ENCODE results near the gene KCNJ2.

The KCNJ2 gene

DNA sequence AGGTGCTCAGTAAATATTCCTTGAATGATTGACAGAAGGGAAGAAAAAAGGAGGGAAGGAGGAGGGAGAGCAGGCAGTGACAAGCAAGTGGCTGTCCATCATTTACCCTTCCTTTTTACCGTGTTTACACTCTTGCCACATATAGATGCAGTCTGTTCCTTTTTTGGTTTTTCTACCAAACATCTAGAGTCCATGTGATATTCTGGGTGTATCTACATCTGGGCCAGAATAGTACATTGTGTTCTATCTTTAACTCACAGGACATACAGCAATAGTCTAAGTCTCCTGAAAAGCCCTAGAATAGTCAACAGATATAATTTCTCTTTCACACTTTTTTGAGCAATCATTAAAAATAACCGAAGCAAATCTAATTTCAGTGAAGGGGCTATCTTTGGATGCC, 33.5 kb downstream of the KCNJ2 start:
- Histone ChIP-seq H3K4me1 (no peaks in the 10 kb centered on the region), H3K36me3 (no peaks in the 10 kb centered on the region), H3K4me3 (no peak overlapping the region), H3K9me3 (no peaks in the 10 kb centered on the region), H3K27ac (no peak overlapping the region), H3K27me3 (no peaks in the 10 kb centered on the region)
- TF ChIP-seq, protein P1, sequence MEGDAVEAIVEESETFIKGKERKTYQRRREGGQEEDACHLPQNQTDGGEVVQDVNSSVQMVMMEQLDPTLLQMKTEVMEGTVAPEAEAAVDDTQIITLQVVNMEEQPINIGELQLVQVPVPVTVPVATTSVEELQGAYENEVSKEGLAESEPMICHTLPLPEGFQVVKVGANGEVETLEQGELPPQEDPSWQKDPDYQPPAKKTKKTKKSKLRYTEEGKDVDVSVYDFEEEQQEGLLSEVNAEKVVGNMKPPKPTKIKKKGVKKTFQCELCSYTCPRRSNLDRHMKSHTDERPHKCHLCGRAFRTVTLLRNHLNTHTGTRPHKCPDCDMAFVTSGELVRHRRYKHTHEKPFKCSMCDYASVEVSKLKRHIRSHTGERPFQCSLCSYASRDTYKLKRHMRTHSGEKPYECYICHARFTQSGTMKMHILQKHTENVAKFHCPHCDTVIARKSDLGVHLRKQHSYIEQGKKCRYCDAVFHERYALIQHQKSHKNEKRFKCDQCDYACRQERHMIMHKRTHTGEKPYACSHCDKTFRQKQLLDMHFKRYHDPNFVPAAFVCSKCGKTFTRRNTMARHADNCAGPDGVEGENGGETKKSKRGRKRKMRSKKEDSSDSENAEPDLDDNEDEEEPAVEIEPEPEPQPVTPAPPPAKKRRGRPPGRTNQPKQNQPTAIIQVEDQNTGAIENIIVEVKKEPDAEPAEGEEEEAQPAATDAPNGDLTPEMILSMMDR (IDR thresholded peaks at IDR 0.05), result no peak
- DNase-seq, result no peak
- intact Hi-C loops (cut with DNase I; ENCODE audit: low total_unique reads), result no loop called here

DNA sequence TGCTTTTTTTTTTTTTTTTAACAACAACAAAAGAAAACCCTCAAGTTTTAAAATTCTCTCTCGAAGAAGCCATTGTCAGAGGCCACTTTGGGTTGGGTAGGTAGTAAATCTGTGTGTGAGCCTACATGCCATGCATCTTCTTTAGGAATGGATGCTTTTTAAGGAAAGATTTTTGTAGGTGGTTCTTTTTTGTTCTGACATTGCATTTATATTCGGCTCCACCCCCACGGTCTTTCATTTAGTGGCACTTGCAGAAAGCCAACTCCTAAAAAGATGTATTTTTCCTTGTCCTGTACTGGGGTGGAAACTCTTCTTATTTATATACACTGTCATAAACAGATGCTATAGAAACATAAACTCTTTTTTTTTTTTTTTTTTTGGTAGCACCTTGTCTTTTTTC, 35.1 kb downstream of the KCNJ2 start:
- Histone ChIP-seq H3K36me3 (no peaks in the 10 kb centered on the region), H3K4me1 (no peaks in the 10 kb centered on the region), H3K27ac (no peak overlapping the region), H3K9me3 (no peaks in the 10 kb centered on the region), H3K27me3 (no peaks in the 10 kb centered on the region), H3K4me3 (no peak overlapping the region)
- DNase-seq, result no peak
- intact Hi-C loops (cut with DNase I; ENCODE audit: low total_unique reads), result no loop called here
- TF ChIP-seq, protein P1 (IDR thresholded peaks at IDR 0.05), result no peak

DNA sequence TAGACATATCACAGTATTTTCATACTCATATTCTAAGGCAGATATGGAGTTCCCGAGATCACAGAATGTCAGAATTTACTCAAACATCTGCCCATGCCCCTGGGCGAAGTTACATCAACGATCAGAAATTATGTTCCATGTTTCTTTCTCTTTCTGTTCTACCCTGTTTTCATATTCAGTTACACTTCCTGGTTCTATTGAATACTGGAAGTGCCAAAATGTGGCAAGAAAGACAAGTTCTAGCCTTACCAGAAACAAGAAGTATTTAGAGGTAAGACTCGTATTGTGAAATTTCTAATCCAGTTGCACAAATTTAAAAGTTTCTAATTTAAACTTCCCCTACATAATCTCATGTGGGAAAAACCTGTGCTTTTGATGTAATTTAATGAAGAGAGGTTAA, 36.1 kb downstream of the KCNJ2 start:
- H3K27ac ChIP-seq, result no peak overlapping the region
- H3K9me3 ChIP-seq, result no peaks in the 10 kb centered on the region
- DNase-seq, result no peak
- no peaks in the 10 kb centered on the region for H3K27me3 ChIP-seq
- H3K36me3 ChIP-seq, result no peaks in the 10 kb centered on the region
- no peak overlapping the region for H3K4me3 ChIP-seq
- no peaks in the 10 kb centered on the region for H3K4me1 ChIP-seq
- TF ChIP-seq, protein P1 (IDR thresholded peaks at IDR 0.05), result no peak
- intact Hi-C loops (cut with DNase I; ENCODE audit: low total_unique reads), result no loop called here

DNA sequence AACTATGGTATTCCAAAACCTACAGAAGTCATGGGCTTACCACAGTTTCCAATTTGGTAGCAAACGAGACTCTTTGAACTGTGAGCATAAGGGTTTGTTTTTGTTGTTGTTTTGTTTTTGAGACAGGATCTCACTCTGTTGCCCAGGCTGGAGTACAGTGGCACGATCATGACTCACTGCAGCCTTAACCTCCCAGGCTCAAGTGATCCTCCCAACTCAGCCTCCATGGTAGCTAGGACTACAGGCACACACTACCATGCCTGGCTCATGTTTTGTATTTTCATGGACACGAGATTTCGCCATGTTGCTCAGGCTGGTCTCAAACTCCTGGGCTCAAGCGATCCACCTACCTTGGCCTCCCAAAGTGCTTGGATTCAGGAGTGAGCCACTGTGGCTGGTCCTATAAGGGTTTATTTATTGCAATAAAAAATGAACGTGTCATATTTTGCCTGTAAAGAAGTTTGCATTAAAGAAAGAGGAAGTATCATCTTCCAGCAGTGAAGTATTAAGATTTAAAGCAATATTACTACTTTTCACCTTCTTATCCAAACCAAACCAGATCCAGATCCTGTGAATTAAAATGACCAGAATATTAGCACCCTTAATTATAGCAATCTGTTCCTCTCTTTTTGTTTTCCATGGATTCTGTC, 37.2 kb downstream of the KCNJ2 start:
- Histone ChIP-seq H3K9me3 (no peaks in the 10 kb centered on the region), H3K27ac (no peak overlapping the region), H3K36me3 (no peaks in the 10 kb centered on the region), H3K27me3 (no peaks in the 10 kb centered on the region), H3K4me1 (no peaks in the 10 kb centered on the region), H3K4me3 (no peak overlapping the region)
- no peak for DNase-seq
- intact Hi-C loops (cut with DNase I; ENCODE audit: low total_unique reads), result no loop called here
- TF ChIP-seq, protein P1 (IDR thresholded peaks at IDR 0.05), result no peak

DNA sequence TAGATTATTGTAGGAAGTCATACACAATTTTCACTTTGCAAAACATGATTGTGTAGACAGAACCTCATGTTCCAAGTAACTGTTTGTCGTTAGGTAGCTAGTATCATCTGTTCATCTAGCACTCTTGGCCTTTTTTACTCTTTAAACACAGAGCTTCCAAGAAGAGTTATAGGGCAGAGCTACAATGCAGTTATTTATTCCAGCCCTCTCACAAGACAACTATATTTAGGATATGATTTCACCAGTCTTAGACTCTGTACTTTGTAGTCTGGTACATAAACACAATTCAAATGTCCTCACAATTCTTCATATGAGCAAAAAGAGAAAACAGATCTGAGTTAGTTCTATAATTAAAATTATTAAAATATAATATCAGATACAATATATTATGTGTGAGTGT, 37.9 kb downstream of the KCNJ2 start:
- intact Hi-C loops (cut with DNase I; ENCODE audit: low total_unique reads), result no loop called here
- TF ChIP-seq, protein P1 (IDR thresholded peaks at IDR 0.05), result no peak

More for the DNA sequence above, 37.9 kb downstream of the KCNJ2 start:
- no peak for DNase-seq
- H3K4me1 ChIP-seq, result no peaks in the 10 kb centered on the region
- no peak overlapping the region for H3K27ac ChIP-seq
- no peak overlapping the region for H3K4me3 ChIP-seq
- no peaks in the 10 kb centered on the region for H3K36me3 ChIP-seq
- no peaks in the 10 kb centered on the region for H3K27me3 ChIP-seq
- no peaks in the 10 kb centered on the region for H3K9me3 ChIP-seq
